Adipocyte (in vitro differentiated cells): ENCODE measurements around the gene ZNF664.

Source experiments
- DNase-seq: peaks from one replicate; pipeline ENCODE4 v3.0.0-alpha.2; 2015; ENCODE audit warnings: low read depth
- H3K27me3 ChIP-seq: replicated peaks from 2 replicates; pipeline ENCODE4 v1.7.0; 2013; ENCODE audit warnings: mild to moderate bottlenecking, low read length, moderate library complexity; ENCODE audit not compliant: control insufficient read depth, insufficient read depth
- H3K36me3 ChIP-seq: 2 replicates; pipeline ENCODE4 v1.7.0; 2013; ENCODE audit warnings: low read length, mild to moderate bottlenecking, moderate library complexity; ENCODE audit not compliant: control insufficient read depth, insufficient read depth, severe bottlenecking
- H3K4me1 ChIP-seq: 2 replicates; pipeline ENCODE4 v1.7.0; 2013; ENCODE audit warnings: mild to moderate bottlenecking, low read length, moderate library complexity; ENCODE audit not compliant: control insufficient read depth, insufficient read depth
- H3K4me3 ChIP-seq: 2 replicates; pipeline ENCODE4 v1.7.0; 2013; ENCODE audit warnings: mild to moderate bottlenecking, low read length, moderate library complexity
- H3K9ac ChIP-seq: 2 replicates; pipeline ENCODE4 v1.7.0; 2013; ENCODE audit warnings: mild to moderate bottlenecking, low read length, moderate library complexity
- H3K9me3 ChIP-seq: 2 replicates; pipeline ENCODE4 v1.7.0; 2013; ENCODE audit warnings: mild to moderate bottlenecking, low read length, moderate library complexity; ENCODE audit not compliant: control insufficient read depth

The ZNF664 gene

GRCh38 chr12:124030008-124030407, 57.0 kb downstream of the ZNF664 start:
- Histone ChIP-seq H3K9ac (peak overlapping the region; percentile 78), H3K27me3 (no peaks in the 10 kb centered on the region), H3K36me3 (no peaks in the 10 kb centered on the region), H3K9me3 (no peaks in the 10 kb centered on the region), H3K4me3 (peak overlapping the region; percentile 56), H3K4me1 (peaks cover 32% of the 10 kb centered on the region)
- DNase-seq = no peak

DNA sequence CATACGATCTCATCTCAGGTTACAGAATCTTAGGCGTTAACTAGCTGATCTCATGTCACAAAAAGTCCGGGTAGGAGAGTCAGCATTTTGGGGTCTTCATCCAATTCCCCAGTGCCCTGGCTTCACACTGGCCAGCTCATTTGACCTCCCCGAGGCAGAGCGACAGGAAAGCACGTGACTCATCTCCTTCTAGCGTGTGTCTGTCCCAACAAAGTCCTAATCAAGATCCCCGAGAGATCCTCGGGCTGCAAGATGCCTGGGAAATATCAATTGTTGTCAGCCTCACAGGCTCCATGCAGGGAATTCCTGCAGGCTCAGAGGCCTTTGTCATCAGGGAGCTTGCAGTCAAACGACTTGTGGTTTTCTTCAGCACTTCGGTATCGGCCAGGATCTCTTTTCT, 57.5 kb downstream of the ZNF664 start:
- DNase-seq = peak; percentile 91
- Histone ChIP-seq H3K36me3 (no peaks in the 10 kb centered on the region), H3K4me1 (peaks cover 28% of the 10 kb centered on the region), H3K4me3 (peak overlapping the region; percentile 56), H3K9ac (peak overlapping the region; percentile 78), H3K9me3 (no peaks in the 10 kb centered on the region), H3K27me3 (no peaks in the 10 kb centered on the region)

DNA sequence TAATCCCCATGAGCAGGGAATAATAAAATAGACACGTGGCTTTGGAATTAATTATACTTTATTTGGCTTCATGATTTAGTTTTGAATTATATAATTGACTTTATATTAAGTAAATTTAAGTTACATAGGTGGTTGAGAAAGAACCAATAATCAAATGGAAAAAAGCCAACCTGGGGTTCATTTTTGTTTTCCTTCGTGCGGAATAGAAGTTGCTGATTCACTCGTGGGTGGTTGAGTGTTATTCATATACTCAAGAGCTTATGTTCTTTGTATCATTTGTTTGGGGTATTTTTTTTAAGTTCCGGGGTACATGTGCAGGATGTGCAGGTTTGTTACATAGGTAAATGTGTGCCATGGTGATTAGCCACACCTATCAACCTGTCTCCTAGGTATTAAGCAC, 58.0 kb downstream of the ZNF664 start:
- Histone ChIP-seq H3K9me3 (no peaks in the 10 kb centered on the region), H3K36me3 (no peaks in the 10 kb centered on the region), H3K27me3 (no peaks in the 10 kb centered on the region), H3K4me1 (peaks cover 32% of the 10 kb centered on the region), H3K4me3 (peak overlapping the region; percentile 56), H3K9ac (peak overlapping the region; percentile 49)
- DNase-seq = peak; percentile 41

DNA sequence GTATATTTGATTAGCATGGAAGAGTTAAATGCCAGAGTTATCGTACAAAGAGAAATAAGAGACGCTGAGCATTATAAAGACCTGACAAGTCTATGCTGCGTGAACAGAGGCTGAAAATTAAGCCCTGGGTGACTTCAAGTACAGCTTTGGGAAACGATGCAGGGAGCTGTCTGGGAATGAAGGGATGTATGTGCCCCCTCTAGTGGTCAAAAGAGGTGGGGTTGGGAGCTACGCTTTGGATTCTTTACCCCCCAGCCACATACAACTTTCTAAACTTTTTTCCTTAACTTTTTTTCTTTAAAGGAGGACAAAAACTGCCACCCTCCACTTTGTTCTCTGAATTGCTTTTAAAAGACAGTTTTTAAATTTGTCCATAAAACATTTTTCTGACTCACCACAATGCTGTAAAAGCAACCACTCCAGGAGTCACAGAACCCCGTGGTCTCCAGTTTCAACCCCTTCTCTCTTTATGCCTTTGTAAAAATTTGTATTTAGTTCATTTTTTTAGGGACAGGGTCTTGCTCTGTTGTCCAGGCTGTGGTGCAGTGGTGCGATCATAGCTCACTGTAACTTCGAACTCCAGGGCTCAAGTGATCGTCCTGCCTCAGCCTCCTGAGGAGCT, 59.4 kb downstream of the ZNF664 start:
- Histone ChIP-seq H3K4me1 (peaks cover 40% of the 10 kb centered on the region), H3K4me3 (no peak overlapping the region), H3K36me3 (no peaks in the 10 kb centered on the region), H3K9ac (no peak overlapping the region), H3K27me3 (no peaks in the 10 kb centered on the region), H3K9me3 (no peaks in the 10 kb centered on the region)
- DNase-seq = peak; percentile 91

GRCh38 chr12:124033859-124034258, 60.8 kb downstream of the ZNF664 start:
- Histone ChIP-seq H3K27me3 (no peaks in the 10 kb centered on the region), H3K9ac (no peak overlapping the region), H3K4me3 (no peak overlapping the region), H3K9me3 (no peaks in the 10 kb centered on the region), H3K4me1 (peaks cover 40% of the 10 kb centered on the region), H3K36me3 (no peaks in the 10 kb centered on the region)
- DNase-seq = no peak

- Histone ChIP-seq H3K27me3 (no peaks in the 10 kb centered on the region), H3K9ac (no peak overlapping the region), H3K36me3 (no peaks in the 10 kb centered on the region), H3K9me3 (no peaks in the 10 kb centered on the region), H3K4me3 (no peak overlapping the region), H3K4me1 (peaks cover 44% of the 10 kb centered on the region)
- DNase-seq = no peak
These were observed 61.3 kb downstream of the ZNF664 start for GRCh38 chr12:124034297-124034696.

DNA sequence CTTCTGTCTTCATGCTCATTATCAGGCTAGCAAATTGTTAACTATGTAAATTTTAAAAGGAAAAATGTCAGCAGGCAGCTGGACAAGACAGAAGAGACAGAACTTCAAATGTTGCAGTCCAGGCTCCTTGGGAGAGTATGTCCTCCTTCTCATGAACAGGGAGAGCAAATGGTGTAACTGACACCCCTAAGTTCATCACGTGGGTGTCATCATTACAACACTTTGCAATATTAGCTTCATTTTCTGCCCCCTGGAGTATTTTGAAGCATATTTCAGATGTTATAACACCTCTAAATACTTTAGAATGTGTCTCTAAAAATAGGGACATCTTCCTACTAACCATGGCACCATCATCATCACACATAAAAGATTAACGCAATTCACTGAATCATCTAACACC, 62.1 kb downstream of the ZNF664 start:
- Histone ChIP-seq H3K9me3 (no peaks in the 10 kb centered on the region), H3K27me3 (no peaks in the 10 kb centered on the region), H3K4me1 (peaks cover 38% of the 10 kb centered on the region), H3K4me3 (no peak overlapping the region), H3K36me3 (no peaks in the 10 kb centered on the region), H3K9ac (no peak overlapping the region)
- no peak for DNase-seq

GRCh38 chr12:124036171-124036598, 63.2 kb downstream of the ZNF664 start:
- Histone ChIP-seq H3K4me1 (peaks cover 28% of the 10 kb centered on the region), H3K36me3 (no peaks in the 10 kb centered on the region), H3K9me3 (no peaks in the 10 kb centered on the region), H3K27me3 (no peaks in the 10 kb centered on the region), H3K4me3 (no peak overlapping the region), H3K9ac (peak overlapping the region; percentile 33)
- no peak for DNase-seq

DNA sequence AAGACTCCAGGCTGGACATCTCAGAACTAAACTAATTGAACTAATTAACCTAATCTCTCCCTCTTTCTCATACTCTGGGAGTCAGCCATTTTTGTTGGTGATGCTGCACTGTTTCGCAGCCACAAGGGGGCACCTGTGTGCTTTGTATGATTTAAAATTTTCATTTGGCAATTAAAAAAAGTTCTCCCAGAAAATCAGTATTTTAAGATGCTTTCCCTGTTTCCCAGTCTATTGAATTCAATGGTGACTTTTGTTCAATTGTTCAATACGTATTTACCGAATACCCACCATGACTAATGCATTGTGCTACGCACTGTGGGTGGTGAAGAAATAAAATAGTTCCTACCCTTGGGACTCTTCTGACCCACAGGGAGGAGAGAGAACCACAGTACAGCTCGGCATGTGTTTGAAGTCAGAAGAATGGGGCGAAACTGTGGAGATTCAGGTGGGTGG, 63.7 kb downstream of the ZNF664 start:
- H3K9me3 ChIP-seq = no peaks in the 10 kb centered on the region
- no peak overlapping the region for H3K4me3 ChIP-seq
- H3K4me1 ChIP-seq = peaks cover 24% of the 10 kb centered on the region
- H3K27me3 ChIP-seq = no peaks in the 10 kb centered on the region
- peak; percentile 80 for DNase-seq
- H3K9ac ChIP-seq = peak overlapping the region; percentile 33
- H3K36me3 ChIP-seq = no peaks in the 10 kb centered on the region

GRCh38 chr12:124037331-124037730, 64.3 kb downstream of the ZNF664 start:
- DNase-seq = no peak
- no peak overlapping the region for H3K9ac ChIP-seq
- H3K4me3 ChIP-seq = no peak overlapping the region

DNA sequence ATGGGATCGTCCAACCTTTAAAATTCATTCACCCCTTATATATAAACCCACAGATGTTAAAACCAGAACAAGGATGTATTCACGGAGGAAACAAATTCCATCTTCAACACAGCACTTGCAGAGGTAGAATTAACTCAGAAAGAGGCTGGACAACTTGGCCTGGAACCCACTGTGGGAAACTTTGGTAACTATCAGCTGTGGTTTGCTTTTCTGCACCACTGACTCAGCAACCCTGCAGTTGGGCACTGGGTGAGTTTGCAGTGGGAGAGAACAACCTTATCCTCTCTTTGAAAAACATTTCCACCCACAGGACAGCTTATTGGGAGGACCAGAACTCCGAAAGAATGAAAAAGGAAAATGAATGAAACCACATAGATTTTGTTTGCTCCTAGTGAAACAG, 66.3 kb downstream of the ZNF664 start:
- no peak overlapping the region for H3K9ac ChIP-seq
- no peaks in the 10 kb centered on the region for H3K9me3 ChIP-seq
- no peaks in the 10 kb centered on the region for H3K27me3 ChIP-seq
- peak; percentile 67 for DNase-seq
- H3K36me3 ChIP-seq = no peaks in the 10 kb centered on the region
- H3K4me3 ChIP-seq = no peak overlapping the region
- H3K4me1 ChIP-seq = peaks cover 20% of the 10 kb centered on the region

More at GRCh38 chr12:124037331-124037730, 64.3 kb downstream of the ZNF664 start:
- no peaks in the 10 kb centered on the region for H3K9me3 ChIP-seq
- H3K27me3 ChIP-seq = no peaks in the 10 kb centered on the region
- H3K36me3 ChIP-seq = no peaks in the 10 kb centered on the region
- H3K4me1 ChIP-seq = peaks cover 20% of the 10 kb centered on the region

DNA sequence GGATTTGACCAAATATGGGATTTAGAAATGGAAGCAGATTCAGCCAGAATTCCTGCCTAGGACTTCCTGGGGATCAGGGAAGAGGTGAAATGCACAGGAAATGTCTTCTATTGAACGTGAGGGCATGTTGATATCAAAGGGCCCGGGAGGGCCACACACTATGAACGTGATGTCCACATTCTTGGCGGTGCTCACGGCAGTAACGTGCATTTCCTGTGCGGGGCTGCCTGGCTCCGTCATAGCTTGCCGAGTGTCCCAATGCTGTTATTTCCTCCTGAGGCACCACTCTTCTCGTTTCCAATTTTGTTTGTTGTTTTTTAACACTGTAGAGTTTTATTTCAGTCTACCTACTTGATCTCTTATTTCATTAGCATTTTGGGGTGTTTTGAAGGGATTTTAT, 67.3 kb downstream of the ZNF664 start:
- H3K9ac ChIP-seq = no peak overlapping the region
- no peak for DNase-seq
- peaks cover 20% of the 10 kb centered on the region for H3K4me1 ChIP-seq
- H3K27me3 ChIP-seq = no peaks in the 10 kb centered on the region
- no peak overlapping the region for H3K4me3 ChIP-seq
- no peaks in the 10 kb centered on the region for H3K9me3 ChIP-seq
- no peaks in the 10 kb centered on the region for H3K36me3 ChIP-seq
